ENCODE data around the gene INPP5A. TPM values are rescaled to one million over a fixed set of nuclear protein-coding genes. Genes with fewer than 3 reads are reported as not detected.

The INPP5A gene
- total and polyA plus RNA-seq, 9 of the 15 experiments (the other 6 are each of a cell fraction or from before 2014, with no cell fraction given), result 0.66 to 11.6 (median 7.7) TPM

- H3K4me2 ChIP-seq (ENCODE audit: insufficient read depth, low read length), result no peak overlapping the region
- TF ChIP-seq CREBBP (IDR thresholded peaks at IDR 0.05; ENCODE audit: low read depth, low read length), result no peak
- TF ChIP-seq MAX (CRISPR knock-in tag; IDR thresholded peaks at IDR 0.05), result peak; percentile 15; the same call in 1 of the 2 replicates
- no peak for TF ChIP-seq SUPT5H (IDR thresholded peaks at IDR 0.05)
- TF ChIP-seq MLLT1 (IDR thresholded peaks at IDR 0.05), result no peak
- TF ChIP-seq ZNF717 (CRISPR knock-in tag; IDR thresholded peaks at IDR 0.05), result no peak
- no peak for TF ChIP-seq KLF16 (IDR thresholded peaks at IDR 0.05)
- TF ChIP-seq KDM1A (IDR thresholded peaks at IDR 0.05), result peak in 1 of 2 experiments; percentile 16; a peak in 1 of 4 replicates
- TF ChIP-seq ARID1B (IDR thresholded peaks at IDR 0.05), result no peak
- TF ChIP-seq ZNF121 (CRISPR knock-in tag; conservative IDR thresholded peaks at IDR 0.05), result no peak
- CTCF ChIA-PET (ENCODE audit: low intra/inter-chr PET ratio), result no interaction called here
- FAIRE-seq (no peak), DNase-seq (ENCODE audit: extremely low read depth in 1 of 4, low spot score in 3 of 4) (no peak), ATAC-seq (no peak)
- POLR2A ChIA-PET, result no interaction called here
- H3K79me2 ChIP-seq (ENCODE audit: control insufficient read depth, insufficient read depth, low read length), result no peaks in the 10 kb centered on the region; the same call in 2 of the 3 replicates
- no peak overlapping the region for H3K9ac ChIP-seq (ENCODE audit: insufficient read depth in 1 of 2, low read depth in 2 of 2, low read length in 2 of 2)
- H3K36me3 ChIP-seq (ENCODE audit: control insufficient read depth, insufficient read depth, low read length), result no peaks in the 10 kb centered on the region
- peaks cover 0 to 3% of the 10 kb centered on the region in 2 experiments; a peak in 2 of 5 replicates for H3K4me1 ChIP-seq (replicated peaks in 1 of 2; ENCODE audit: control insufficient read depth in 2 of 2, insufficient read depth in 2 of 2, low read length in 2 of 2)
- H4K20me1 ChIP-seq (replicated peaks; ENCODE audit: control insufficient read depth, insufficient read depth, low read length), result no peaks in the 10 kb centered on the region
- in situ Hi-C loops (cut with MboI) (no loop called here), intact Hi-C loops (cut with micrococcal nuclease) (no loop called here)
- no peaks in the 10 kb centered on the region for H3K9me3 ChIP-seq (replicated peaks; ENCODE audit: control insufficient read depth, insufficient read depth, low read depth, low read length)
- H3K9me1 ChIP-seq (ENCODE audit: control insufficient read depth, insufficient read depth, low read length), result no peaks in the 10 kb centered on the region
- H3K4me3 ChIP-seq, result no peak overlapping the region
- WGBS (ENCODE audit: insufficient coverage, low coverage, missing lambda C conversion rate), result 69% methylated on average over 13 of the region's 21 CpGs
- no peaks in the 10 kb centered on the region for H3K27me3 ChIP-seq (ENCODE audit: control insufficient read depth in 2 of 2, insufficient read depth in 2 of 2, low read length in 2 of 2)
- H3K27ac ChIP-seq (ENCODE audit: extremely low read depth, low read depth, low read length), result no peak overlapping the region
- no peak overlapping the region for H2AFZ ChIP-seq (ENCODE audit: low read depth, low read length)
- BruUV-seq (replicated peaks), result no TSS peak
Observed at GRCh38 chr10:132596742-132597279, 59.2 kb downstream of the INPP5A start.

All from K562 (cell line).